HG02588 (cell line): ENCODE results near the gene SLBP.

Experiments used
- ATAC-seq: cut with Tn5 transposase; IDR thresholded peaks from one replicate; pipeline ENCODE4 v1.9.1; 2021; ENCODE audit warnings: mild to moderate bottlenecking, moderate library complexity; ENCODE audit not compliant: unreplicated experiment

Gene SLBP

DNA sequence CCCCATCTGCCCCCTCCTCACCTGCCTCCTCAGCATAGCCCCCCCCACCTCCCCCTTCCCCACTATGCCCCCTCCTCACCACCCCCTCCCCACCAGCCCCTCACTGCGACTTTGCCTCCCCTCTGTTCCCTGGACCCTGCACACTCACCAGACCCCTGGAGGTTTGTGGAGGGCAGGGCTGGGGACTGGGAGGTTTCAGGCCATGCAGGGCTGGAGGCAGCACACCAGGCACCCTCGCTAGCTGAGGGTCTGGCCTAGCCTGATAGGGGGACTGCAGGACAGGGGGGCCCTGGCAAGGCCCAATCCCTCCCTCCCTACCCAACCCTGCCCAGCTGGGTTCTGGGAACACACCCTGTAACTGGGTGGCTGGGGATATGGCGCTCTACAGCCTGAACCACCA, 37.3 kb upstream of the SLBP start:
- no peak for ATAC-seq

DNA sequence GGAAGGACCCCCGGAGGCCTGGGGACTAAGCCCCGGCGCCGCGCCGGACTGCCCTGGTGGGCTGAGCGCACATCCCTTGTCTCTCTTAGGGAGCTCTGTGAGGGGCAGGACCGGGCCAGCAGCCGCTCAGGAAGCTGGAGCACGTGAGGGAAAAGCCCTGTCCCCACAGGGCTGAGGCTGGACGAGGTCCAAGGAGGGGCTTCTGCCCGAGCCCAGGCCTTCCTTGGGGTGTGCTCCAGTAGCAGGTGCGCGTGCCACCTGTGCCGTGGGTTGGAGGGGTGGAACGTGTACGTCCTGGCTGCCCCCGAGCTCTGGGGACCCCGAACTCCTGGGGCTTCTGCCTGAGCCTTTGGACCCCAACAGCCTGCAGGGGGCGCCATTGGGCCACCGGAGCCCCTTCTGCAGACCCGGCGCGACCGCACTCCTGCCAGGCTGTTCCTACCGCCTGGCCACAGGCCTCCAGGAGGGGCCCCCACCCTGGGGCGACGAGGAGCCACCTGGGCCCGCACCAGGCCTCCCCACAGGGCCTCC, 36.4 kb upstream of the SLBP start:
- ATAC-seq, result no peak

DNA sequence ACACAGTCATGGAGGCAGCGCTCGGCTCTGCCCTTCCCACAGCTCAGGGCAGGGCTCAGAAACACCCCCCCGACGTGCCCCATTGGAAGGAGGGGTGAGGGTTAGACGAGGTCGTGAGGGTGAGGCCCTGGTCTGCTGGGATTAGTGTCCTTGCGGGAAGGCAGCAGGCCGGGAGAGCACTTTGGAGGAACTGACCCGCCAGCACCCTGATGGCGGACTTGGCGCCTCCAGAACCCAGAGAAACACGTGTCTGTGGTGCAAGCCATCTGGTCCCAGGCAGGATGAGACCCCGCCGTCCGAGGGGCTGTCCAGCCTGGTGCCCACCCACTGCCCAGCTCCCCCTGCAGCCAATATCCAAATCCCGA, 35.5 kb upstream of the SLBP start:
- ATAC-seq, result no peak

DNA sequence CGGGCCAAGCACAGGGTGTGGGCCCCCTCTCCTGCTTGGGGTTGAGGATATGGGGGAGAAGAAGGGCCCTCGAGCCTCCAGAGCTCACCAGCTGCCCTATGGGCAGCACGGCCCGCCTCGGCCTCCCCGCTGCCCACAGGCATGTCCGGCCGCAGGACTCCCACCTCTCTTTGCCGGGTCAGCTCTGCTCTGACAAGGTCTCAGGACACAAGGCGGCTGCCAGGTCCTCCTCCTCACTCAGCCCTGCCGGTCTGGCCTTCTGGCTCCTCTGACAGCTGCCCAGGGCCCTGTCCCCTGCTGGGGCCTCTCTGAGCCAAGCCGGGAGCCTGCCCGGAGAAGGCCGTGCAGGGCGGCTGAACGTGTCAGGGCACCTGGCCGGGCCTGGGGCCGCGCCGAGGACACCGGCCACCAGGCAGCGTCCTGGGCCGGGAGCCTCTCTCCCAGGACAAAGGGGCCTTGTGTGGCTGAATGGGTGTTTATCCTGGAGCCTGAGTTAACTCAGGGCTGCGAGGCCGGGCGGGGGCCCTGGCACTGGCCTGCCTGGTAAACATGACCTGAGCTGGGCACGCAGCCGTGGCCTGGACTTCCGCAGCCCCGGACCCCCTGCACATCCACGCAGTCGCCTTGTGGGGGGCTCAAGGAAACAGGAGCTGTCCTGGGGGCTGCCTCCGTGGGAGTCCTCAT, 34.9 kb upstream of the SLBP start:
- ATAC-seq, result no peak

DNA sequence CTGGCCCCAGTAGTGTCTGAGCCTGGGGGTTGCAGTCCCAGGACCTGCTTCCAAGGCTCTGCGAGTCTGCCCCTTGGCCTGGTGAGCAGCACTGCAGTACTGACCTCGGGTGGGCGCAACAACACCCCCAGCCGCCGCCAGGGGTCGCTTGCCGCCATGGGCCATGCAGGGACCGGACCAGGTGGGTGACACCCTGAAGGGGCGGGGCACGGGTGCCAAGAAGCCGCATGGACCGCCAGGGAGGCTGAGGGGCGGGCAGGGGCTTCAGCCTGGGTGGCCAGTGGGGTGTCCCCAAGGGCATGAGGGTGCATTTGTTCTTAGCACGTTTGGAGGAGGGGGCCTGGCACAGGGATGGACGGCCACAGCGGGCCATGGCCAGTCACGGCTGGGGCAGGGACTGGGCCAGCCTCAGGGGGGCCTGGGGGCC, 34.2 kb upstream of the SLBP start:
- no peak for ATAC-seq

DNA sequence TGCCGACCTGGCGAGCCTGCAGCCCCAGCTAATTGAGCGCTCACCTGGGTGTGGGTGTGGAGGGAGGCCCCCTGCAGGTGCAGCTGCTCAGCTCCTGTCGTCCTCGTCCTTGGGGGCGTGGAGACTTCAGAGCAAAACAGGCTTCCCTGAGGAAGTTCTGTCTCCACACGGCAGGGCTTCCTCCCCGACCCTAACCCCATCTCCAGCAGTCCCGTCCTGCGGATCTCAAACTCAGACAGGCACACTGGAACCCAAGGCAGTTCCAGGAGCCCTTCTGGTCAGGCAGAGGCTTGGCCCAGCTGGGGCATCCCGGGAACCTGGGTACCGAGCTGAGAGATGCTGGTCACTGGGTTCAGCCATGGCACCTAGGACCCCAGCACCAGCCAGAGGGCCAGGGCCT, 33.6 kb upstream of the SLBP start:
- no peak for ATAC-seq

GRCh38 chr4:1745165-1745564, 33.0 kb upstream of the SLBP start:
- no peak for ATAC-seq

DNA sequence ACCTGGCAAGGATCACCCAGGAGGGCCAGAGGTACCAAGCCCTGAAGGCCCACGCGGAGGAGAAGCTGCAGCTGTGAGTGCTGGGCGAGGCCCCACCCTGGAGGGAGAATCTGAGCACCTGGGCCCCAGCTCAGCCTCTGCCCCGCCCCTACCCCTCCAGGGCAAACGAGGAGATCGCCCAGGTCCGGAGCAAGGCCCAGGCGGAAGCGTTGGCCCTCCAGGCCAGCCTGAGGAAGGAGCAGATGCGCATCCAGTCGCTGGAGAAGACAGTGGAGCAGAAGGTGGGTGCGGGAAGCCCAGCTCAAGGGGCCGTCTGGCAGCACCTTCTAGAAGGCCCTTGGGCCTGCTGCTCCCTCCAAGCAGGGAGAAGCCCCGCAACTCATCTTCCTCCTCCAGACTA, 32.4 kb upstream of the SLBP start:
- ATAC-seq, result no peak

- ATAC-seq, result no peak
Observed at GRCh38 chr4:1743975-1744374, 31.9 kb upstream of the SLBP start.

GRCh38 chr4:1743551-1743950, 31.4 kb upstream of the SLBP start:
- no peak for ATAC-seq

DNA sequence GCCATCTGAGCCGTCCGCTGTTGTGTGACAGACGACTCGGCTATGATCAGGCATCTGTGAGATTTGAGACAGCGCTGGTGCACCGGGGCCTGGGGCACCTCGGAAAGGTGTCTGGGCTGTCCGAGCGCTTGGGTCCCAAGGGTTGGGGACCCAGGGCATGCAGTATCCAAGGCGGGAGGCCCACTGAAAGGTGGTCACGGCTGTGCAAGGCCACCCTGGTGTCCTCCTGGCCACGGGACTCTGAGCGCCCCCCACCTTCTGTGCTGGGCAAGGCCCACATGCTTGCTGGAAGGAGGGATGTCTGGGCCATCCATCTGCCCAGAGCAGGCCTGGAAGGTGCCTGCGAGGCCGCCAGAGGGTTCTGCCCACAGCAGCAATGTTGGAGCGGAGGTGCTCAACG, 29.1 kb upstream of the SLBP start:
- ATAC-seq, result no peak

GRCh38 chr4:1740021-1740545, 28.0 kb upstream of the SLBP start:
- no peak for ATAC-seq

DNA sequence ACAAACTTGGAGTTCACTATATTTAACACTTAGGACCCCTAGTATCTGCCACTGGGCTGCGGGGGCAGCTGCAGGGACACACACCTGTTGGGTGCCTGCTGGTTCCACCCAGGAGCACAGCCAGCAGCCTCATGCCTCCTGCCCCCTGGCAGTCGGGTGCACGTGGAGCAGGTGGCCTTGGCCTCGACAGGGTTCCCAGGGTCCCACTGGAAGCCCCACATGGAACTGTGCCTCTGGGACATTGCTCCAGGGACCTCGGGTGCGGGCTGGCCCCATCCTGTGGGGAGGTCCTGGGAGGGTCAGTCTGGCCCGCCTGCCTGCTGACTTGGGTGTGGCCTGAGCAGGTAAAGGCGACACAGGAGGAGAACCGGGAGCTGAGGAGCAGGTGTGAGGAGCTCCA, 27.2 kb upstream of the SLBP start:
- no peak for ATAC-seq

DNA sequence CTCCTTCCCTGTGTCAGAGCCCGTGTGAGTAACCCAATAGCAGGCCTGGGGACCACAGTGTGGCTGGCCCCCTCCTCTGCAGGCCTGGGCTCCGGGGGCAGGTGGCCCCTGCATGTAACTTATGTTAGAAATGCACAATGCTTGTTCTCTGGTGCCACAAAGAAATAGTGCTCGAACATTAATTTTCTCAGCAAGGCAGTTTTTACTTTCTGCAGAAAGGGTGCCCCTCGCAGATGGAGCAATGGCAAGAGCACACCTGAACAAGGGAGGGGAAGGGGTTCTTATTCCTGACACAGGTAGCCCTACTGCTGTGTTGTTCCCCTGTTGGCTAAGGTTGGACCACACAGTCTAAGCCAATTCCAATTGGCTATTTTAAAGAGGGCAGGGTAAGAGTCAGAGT, 26.3 kb upstream of the SLBP start:
- no peak for ATAC-seq

DNA sequence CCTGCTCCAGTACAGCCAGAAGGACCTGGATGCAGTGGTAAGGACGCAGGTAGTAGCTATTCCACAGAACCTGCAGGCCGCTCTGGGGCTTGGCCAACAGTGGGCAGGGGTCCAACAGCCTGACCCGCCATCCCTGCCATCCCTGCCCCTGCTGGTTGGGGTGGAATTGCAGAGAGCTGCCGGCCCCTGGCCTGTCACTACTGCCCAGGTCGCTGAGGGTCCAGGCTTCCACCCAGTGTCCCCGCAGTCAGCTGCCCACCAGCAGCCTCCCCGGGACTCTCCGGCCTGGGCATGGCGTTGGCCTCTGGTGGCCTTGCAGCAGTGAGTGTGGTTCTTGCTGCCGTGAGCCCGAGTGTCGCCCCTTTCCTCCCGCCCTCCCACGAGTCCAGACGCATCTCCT, 25.5 kb upstream of the SLBP start:
- no peak for ATAC-seq

DNA sequence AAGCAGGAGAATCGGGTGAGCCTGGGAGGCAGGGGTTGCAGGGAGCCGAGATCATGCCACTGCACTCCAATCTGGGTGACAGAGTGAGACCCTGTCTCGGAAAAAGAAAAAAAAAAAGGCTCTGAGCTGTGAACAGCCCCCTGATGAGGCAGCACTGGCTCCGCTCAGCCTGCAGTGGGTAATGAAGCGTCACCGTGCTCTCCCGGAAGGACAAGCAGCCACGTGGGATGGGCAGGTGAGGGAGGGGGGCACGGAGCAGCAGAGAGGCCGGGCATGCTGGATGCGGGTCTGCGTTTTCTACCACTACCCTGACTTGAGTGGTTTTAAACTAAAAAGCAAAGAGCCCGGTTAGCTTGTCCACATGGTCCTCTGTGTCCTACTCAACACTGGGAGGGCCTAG, 24.7 kb upstream of the SLBP start:
- no peak for ATAC-seq

GRCh38 chr4:1735215-1735614, 23.1 kb upstream of the SLBP start:
- ATAC-seq, result no peak

- no peak for ATAC-seq
Observed at GRCh38 chr4:1732911-1733310, 20.8 kb upstream of the SLBP start.

DNA sequence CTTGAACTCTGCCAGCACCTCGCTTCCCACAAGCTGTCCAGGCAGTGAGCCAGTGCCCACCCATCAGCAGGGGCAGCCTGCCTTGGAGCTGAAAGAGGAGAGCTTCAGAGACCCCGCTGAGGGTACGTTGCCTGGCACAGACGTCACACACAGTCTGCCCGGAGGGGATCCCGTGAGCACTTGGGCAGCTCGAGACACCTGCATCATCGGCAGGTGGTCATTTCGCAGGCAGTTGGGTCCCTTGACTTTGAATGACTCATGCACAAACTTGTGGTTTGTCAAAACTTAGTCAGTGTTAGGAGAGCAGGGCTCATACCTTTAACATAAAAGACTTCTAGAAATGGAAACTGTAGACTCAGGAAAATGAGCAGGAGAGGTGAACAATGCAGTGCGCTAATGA, 19.1 kb upstream of the SLBP start:
- no peak for ATAC-seq

DNA sequence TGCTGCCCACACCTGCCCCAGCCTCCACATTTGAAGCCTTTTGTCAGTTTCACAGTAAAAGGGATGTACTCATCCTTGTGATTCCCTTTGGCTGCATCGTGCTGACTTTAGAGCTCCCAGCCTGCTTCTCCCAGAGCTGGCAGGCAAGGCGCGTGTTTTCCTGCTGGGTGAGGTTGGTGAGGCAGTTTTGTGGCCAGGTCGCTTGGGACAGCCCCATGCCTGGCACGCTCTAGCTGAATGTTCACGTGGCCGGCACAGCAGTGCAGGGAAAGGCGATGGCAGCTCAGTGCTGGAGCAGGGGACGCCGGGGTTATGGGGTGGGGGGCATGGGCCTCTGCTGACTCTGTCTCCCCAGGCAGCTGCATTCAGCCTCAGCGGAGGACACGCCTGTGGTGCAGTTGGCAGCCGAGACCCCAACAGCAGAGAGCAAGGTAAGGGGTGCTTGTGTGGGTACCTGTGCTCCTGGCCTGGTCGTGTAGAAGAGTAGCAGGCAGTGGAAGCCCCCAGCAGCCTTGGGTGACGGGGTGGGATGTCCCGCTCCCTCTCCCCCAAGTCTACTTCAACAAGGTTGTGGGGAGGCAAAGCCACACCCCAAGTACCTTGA, 18.5 kb upstream of the SLBP start:
- no peak for ATAC-seq

GRCh38 chr4:1728061-1728980, 16.2 kb upstream of the SLBP start:
- ATAC-seq, result no peak
